HCT116 (cell line): ENCODE results near the gene EEF2KMT. TPM values are rescaled to one million over a fixed set of nuclear protein-coding genes. Genes with fewer than 3 reads are reported as not detected.

Source experiments
- ATAC-seq: fragments of 200-7000 bp; cut with Tn5 transposase; 2 replicates; pipeline ENCODE4 v1.9.1; 2020; ENCODE audit warnings: mild to moderate bottlenecking, moderate library complexity
- BruUV-seq: library from RNA; stranded (reverse); fragments of 400-500 nt; replicated peaks from 2 replicates; lab custom pipeline; 2021; lab: Mats Ljungman, UMichigan
- CTCF ChIA-PET: fragments of 300-600 bp; sonication (Branson Sonifier 250); formaldehyde crosslinking; loops from one replicate; lab custom pipeline; 2021; ENCODE audit warnings: antibody characterized with exemption; lab: Charles Lee
- POLR2A ChIA-PET: fragments of 300-600, 350-600 bp; sonication (Branson Sonifier 250); formaldehyde crosslinking; loops from one replicate; lab custom pipeline; 2021; ENCODE audit warnings: antibody characterized with exemption; lab: Charles Lee
- RAD21 ChIA-PET, 2 experiments: fragments of 300-600 bp; sonication (Branson Sonifier 250); formaldehyde crosslinking; loops; one replicate each; lab custom pipeline; 2023; ENCODE audit warnings: low total read pairs in 2 of 2; ENCODE audit not compliant: uncharacterized antibody in 2 of 2, unreplicated experiment in 2 of 2, low non-redundant PET in 1 of 2; lab: Charles Lee
- DNase-seq: peaks from one replicate; pipeline ENCODE4 v3.0.0-alpha.2; 2010; ENCODE audit warnings: low read depth, low spot score
- H2AFZ ChIP-seq: fragments of 200-600 bp; shearing (Covaris generic), sonication (generic); 2 replicates; pipeline ENCODE4 v1.6.1; 2017; ENCODE audit warnings: low read depth, mixed run types, mixed read lengths, antibody characterized with exemption, low read length; ENCODE audit not compliant: poor library complexity, severe bottlenecking
- H3K27ac ChIP-seq: 2 replicates; pipeline ENCODE4 v1.5.1; 2012; ENCODE audit warnings: low read depth, low read length
- H3K27me3 ChIP-seq: fragments of 200-600 bp; sonication (generic); 2 replicates; pipeline ENCODE4 v1.6.1; 2016; ENCODE audit warnings: mixed run types, low read length, mixed read lengths; ENCODE audit not compliant: insufficient read depth
- H3K36me3 ChIP-seq, 2 experiments: fragments of 200-500 bp in 1 of 2; fragments of 200-600 bp in 1 of 2; sonication (Bioruptor generic) in 1 of 2; sonication (generic) in 1 of 2; 2 replicates each; pipeline versions ENCODE4 v1.5.1 to v1.6.1; 2014 to 2016; ENCODE audit warnings: low read length in 2 of 2, inconsistent platforms in 1 of 2, mixed read lengths in 1 of 2, mixed run types in 1 of 2; ENCODE audit not compliant: insufficient read depth in 2 of 2, control insufficient read depth in 1 of 2
- H3K4me1 ChIP-seq, 2 experiments: fragments of 200-600 bp in 1 of 2; sonication (generic) in 1 of 2; 2 replicates each; pipeline versions ENCODE4 v1.5.1 to v1.6.1; 2012 to 2017; ENCODE audit warnings: low read length in 2 of 2, inconsistent platforms in 1 of 2, mild to moderate bottlenecking in 1 of 2, mixed read lengths in 1 of 2, mixed run types in 1 of 2, moderate library complexity in 1 of 2; ENCODE audit not compliant: insufficient read depth in 2 of 2, control insufficient read depth in 1 of 2
- H3K4me2 ChIP-seq: fragments of 200-600 bp; sonication (generic); 2 replicates; pipeline ENCODE4 v1.6.1; 2017; ENCODE audit warnings: mixed run types, low read length, mixed read lengths
- H3K4me3 ChIP-seq, 2 experiments: fragments of 200-600 bp in 1 of 2; sonication (generic) in 1 of 2; replicated peaks in 1 of 2; 2 replicates each; pipeline ENCODE4 v1.5.1; 2011 to 2016; ENCODE audit warnings: low read length in 2 of 2, control low read depth in 1 of 2, low read depth in 1 of 2, mild to moderate bottlenecking in 1 of 2, mixed read lengths in 1 of 2, mixed run types in 1 of 2
- H3K79me2 ChIP-seq: fragments of 200-600 bp; sonication (generic); 2 replicates; pipeline ENCODE4 v1.6.1; 2017; ENCODE audit warnings: mild to moderate bottlenecking, mixed run types, low read length, moderate library complexity, mixed read lengths; ENCODE audit not compliant: insufficient read depth
- H3K9ac ChIP-seq: fragments of 200-600 bp; sonication (generic); 2 replicates; pipeline ENCODE4 v1.6.1; 2016; ENCODE audit warnings: low read length, mixed read lengths
- H3K9me2 ChIP-seq: fragments of 200-600 bp; sonication (generic), shearing (Covaris generic); 2 replicates; pipeline ENCODE4 v1.6.1; 2017; ENCODE audit warnings: mixed run types, mild to moderate bottlenecking, moderate library complexity; ENCODE audit not compliant: insufficient read depth
- H3K9me3 ChIP-seq, 2 experiments: fragments of 200-500 bp in 1 of 2; fragments of 200-600 bp in 1 of 2; sonication (Bioruptor generic) in 1 of 2; sonication (generic) in 1 of 2; 2 replicates each; pipeline ENCODE4 v1.6.1; 2014 to 2017; ENCODE audit warnings: low read length in 2 of 2, mixed read lengths in 2 of 2, inconsistent platforms in 1 of 2, low read depth in 1 of 2, mild to moderate bottlenecking in 1 of 2, mixed run types in 1 of 2, moderate library complexity in 1 of 2; ENCODE audit not compliant: control insufficient read depth in 1 of 2, insufficient read depth in 1 of 2
- H4K20me1 ChIP-seq: fragments of 200-600 bp; sonication (generic), shearing (Covaris generic); 2 replicates; pipeline ENCODE4 v1.6.1; 2017; ENCODE audit warnings: mixed run types, mild to moderate bottlenecking, moderate library complexity; ENCODE audit not compliant: insufficient read depth
- CBX3 ChIP-seq: IDR thresholded peaks from 2 replicates; pipeline ENCODE4 v1.6.1; 2012; ENCODE audit warnings: low read depth
- CEBPB ChIP-seq: IDR thresholded peaks from 2 replicates; pipeline ENCODE4 v1.6.1; 2012; ENCODE audit warnings: low read depth
- EGR1 ChIP-seq: IDR thresholded peaks from 2 replicates; pipeline ENCODE4 v1.6.1; 2012; ENCODE audit warnings: low read depth
- FOSL1 ChIP-seq: IDR thresholded peaks from 2 replicates; pipeline ENCODE4 v1.6.1; 2012; ENCODE audit warnings: low read depth
- JUND ChIP-seq: IDR thresholded peaks from 2 replicates; pipeline ENCODE4 v1.6.1; 2012
- RAD21 ChIP-seq: IDR thresholded peaks from 2 replicates; pipeline ENCODE4 v1.6.1; 2012; ENCODE audit warnings: low read depth, mild to moderate bottlenecking
- SIN3A ChIP-seq: IDR thresholded peaks from 2 replicates; pipeline ENCODE4 v1.6.1; 2012; ENCODE audit warnings: low read depth
- SP1 ChIP-seq: IDR thresholded peaks from 2 replicates; pipeline ENCODE4 v1.6.1; 2012; ENCODE audit warnings: low read depth
- SRF ChIP-seq: IDR thresholded peaks from 2 replicates; pipeline ENCODE4 v1.6.1; 2012; ENCODE audit warnings: low read depth
- YY1 ChIP-seq: IDR thresholded peaks from 2 replicates; pipeline ENCODE4 v1.6.1; 2011; ENCODE audit warnings: low read length, low read depth, moderate library complexity, mild to moderate bottlenecking; ENCODE audit not compliant: insufficient replicate concordance; ENCODE audit errors: extremely low read depth
- ZNF274 ChIP-seq: fragments of 200-500 bp; sonication (Bioruptor generic); IDR thresholded peaks from 2 replicates; pipeline ENCODE4 v1.6.1; 2014; ENCODE audit warnings: mild to moderate bottlenecking, low read depth, low read length, inconsistent platforms
- intact Hi-C: fragments of 100-400 bp; cut with micrococcal nuclease; formaldehyde crosslinking; loops from 2 replicates; pipeline ENCODE4 v1.10.0; 2022
- total RNA-seq: library from RNA; stranded (reverse); gene quantifications from one replicate; pipeline ENCODE4 v1.2.1, GENCODE V29; 2021; ENCODE audit not compliant: unreplicated experiment
- TF ChIP-seq, protein P1 (sequence below): IDR thresholded peaks from 2 replicates; pipeline ENCODE4 v1.6.1; 2012
- TF ChIP-seq, protein P2 (sequence below): IDR thresholded peaks from 2 replicates; pipeline ENCODE4 v1.6.1; 2012
- TF ChIP-seq, protein P3 (sequence below), 3 experiments: fragments of 200-600 bp in 1 of 3; sonication (generic) in 1 of 3; IDR thresholded peaks in 2 of 3; conservative IDR thresholded peaks in 1 of 3; 2 replicates each; pipeline ENCODE4 v1.5.1; 2012 to 2017; ENCODE audit warnings: low read depth in 2 of 3, low read length in 2 of 3, antibody characterized with exemption in 1 of 3, borderline replicate concordance in 1 of 3, control low read depth in 1 of 3, mild to moderate bottlenecking in 1 of 3, mixed read lengths in 1 of 3, mixed run types in 1 of 3, moderate library complexity in 1 of 3; ENCODE audit not compliant: insufficient read depth in 1 of 3
- TF ChIP-seq, protein P4 (sequence below): IDR thresholded peaks from 2 replicates; pipeline ENCODE4 v1.6.1; 2011; ENCODE audit warnings: mild to moderate bottlenecking, low read length, moderate library complexity; ENCODE audit not compliant: insufficient replicate concordance; ENCODE audit errors: extremely low read depth

Gene EEF2KMT
- total RNA-seq, 1 experiment from 2014 or later, result 25.6 TPM

DNA sequence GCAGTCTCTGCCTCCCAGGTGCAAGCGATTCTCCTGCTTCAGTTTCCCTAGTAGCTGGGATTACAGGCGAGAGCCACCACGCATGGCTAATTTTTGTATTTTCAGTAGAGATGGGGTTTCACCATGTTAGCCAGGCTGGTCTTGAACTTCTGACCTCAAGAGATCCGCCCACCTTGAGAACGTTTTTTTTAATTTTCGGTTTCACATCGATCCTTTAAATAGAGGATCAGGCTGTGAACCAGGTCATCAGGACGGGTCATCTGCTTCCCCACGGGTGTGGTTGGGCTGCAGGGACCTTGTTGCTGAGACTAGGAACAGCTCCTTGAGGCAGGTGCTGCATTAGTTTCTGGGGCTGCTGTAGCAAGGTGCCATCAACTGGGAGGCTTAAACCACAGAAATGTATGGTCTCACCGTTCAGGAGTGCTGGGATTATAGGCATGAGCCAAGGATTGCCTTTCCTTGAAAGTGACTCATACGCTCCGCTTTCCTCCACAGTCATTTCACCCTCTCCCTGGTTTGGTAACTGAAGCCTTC is 55.9 kb downstream of the EEF2KMT start:
- Histone ChIP-seq H3K79me2 (no peaks in the 10 kb centered on the region), H3K27ac (peak overlapping the region; percentile 16; the same call in 1 of the 2 replicates), H3K36me3 (no peaks in the 10 kb centered on the region), H3K4me3 (peak overlapping the region in 1 of 2 experiments; percentile 26; a peak in 2 of 4 replicates), H3K27me3 (no peaks in the 10 kb centered on the region), H3K4me2 (peak overlapping the region; percentile 58), H4K20me1 (no peaks in the 10 kb centered on the region), H3K9me2 (no peaks in the 10 kb centered on the region), H3K9ac (peak overlapping the region; percentile 7), H3K4me1 (peaks cover 15 to 32% of the 10 kb centered on the region in 2 experiments), H3K9me3 (no peaks in the 10 kb centered on the region), H2AFZ (no peak overlapping the region)
- peak; percentile 32; the same call in 1 of the 2 replicates for TF ChIP-seq EGR1
- peak; percentile 30; the same call in 1 of the 2 replicates for TF ChIP-seq CBX3
- TF ChIP-seq YY1, result no peak
- TF ChIP-seq JUND, result peak; percentile 65; the same call in 1 of the 2 replicates
- TF ChIP-seq FOSL1, result peak; percentile 53; the same call in 1 of the 2 replicates
- TF ChIP-seq, protein P1, sequence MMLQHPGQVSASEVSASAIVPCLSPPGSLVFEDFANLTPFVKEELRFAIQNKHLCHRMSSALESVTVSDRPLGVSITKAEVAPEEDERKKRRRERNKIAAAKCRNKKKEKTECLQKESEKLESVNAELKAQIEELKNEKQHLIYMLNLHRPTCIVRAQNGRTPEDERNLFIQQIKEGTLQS, result no peak
- peak; percentile 43; the same call in 1 of the 2 replicates for TF ChIP-seq SP1
- TF ChIP-seq, protein P2, sequence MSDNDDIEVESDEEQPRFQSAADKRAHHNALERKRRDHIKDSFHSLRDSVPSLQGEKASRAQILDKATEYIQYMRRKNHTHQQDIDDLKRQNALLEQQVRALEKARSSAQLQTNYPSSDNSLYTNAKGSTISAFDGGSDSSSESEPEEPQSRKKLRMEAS, result peak; percentile 19
- no peak for TF ChIP-seq CEBPB
- ChIA-PET POLR2A (no interaction called here), RAD21 (no interaction called here), CTCF (no interaction called here)
- DNase-seq, result peak; percentile 58
- BruUV-seq, result no TSS peak
- intact Hi-C loops, result no loop called here
- ATAC-seq, result peak; percentile 83

DNA sequence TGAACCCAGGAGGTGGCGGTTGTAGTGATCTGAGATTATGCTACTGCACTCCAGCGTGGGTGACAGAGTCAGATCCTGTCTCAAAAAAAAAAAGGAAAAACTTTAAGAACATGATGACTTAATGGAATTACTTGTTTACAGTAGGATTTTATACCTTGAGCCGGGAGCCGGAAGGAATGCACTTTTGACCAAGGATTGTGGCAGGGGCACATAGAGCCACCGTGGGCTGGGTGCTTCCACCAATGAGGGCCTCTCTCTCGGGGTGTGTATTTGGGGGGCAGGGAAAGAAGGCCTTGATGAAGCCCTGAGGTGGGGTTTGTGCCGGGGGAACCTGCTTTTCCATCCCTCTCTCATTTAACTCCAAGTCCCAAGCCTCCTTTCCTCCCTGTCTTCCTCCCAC is 57.1 kb downstream of the EEF2KMT start:
- Histone ChIP-seq H3K4me1 (peaks cover 15 to 34% of the 10 kb centered on the region in 2 experiments), H3K27me3 (no peaks in the 10 kb centered on the region), H3K4me2 (no peak overlapping the region), H3K27ac (no peak overlapping the region), H3K9me2 (no peaks in the 10 kb centered on the region), H2AFZ (no peak overlapping the region), H3K79me2 (no peaks in the 10 kb centered on the region), H4K20me1 (no peaks in the 10 kb centered on the region), H3K9me3 (no peaks in the 10 kb centered on the region), H3K9ac (no peak overlapping the region), H3K4me3 (no peak overlapping the region), H3K36me3 (no peaks in the 10 kb centered on the region)
- intact Hi-C loops, result no loop called here
- DNase-seq (no peak), ATAC-seq (no peak)
- ChIA-PET RAD21 (no interaction called here), CTCF (no interaction called here), POLR2A (no interaction called here)
- BruUV-seq, result no TSS peak
- TF ChIP-seq, protein P3, sequence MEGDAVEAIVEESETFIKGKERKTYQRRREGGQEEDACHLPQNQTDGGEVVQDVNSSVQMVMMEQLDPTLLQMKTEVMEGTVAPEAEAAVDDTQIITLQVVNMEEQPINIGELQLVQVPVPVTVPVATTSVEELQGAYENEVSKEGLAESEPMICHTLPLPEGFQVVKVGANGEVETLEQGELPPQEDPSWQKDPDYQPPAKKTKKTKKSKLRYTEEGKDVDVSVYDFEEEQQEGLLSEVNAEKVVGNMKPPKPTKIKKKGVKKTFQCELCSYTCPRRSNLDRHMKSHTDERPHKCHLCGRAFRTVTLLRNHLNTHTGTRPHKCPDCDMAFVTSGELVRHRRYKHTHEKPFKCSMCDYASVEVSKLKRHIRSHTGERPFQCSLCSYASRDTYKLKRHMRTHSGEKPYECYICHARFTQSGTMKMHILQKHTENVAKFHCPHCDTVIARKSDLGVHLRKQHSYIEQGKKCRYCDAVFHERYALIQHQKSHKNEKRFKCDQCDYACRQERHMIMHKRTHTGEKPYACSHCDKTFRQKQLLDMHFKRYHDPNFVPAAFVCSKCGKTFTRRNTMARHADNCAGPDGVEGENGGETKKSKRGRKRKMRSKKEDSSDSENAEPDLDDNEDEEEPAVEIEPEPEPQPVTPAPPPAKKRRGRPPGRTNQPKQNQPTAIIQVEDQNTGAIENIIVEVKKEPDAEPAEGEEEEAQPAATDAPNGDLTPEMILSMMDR (IDR thresholded peaks at IDR 0.05 in 2 of 3, conservative IDR thresholded peaks at IDR 0.05 in 1 of 3; ENCODE audit: borderline replicate concordance in 1 of 3, insufficient read depth in 1 of 3, low read depth in 2 of 3, low read length in 2 of 3), result no peak
- TF ChIP-seq, protein P4, sequence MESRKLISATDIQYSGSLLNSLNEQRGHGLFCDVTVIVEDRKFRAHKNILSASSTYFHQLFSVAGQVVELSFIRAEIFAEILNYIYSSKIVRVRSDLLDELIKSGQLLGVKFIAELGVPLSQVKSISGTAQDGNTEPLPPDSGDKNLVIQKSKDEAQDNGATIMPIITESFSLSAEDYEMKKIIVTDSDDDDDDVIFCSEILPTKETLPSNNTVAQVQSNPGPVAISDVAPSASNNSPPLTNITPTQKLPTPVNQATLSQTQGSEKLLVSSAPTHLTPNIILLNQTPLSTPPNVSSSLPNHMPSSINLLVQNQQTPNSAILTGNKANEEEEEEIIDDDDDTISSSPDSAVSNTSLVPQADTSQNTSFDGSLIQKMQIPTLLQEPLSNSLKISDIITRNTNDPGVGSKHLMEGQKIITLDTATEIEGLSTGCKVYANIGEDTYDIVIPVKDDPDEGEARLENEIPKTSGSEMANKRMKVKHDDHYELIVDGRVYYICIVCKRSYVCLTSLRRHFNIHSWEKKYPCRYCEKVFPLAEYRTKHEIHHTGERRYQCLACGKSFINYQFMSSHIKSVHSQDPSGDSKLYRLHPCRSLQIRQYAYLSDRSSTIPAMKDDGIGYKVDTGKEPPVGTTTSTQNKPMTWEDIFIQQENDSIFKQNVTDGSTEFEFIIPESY, result no peak
- TF ChIP-seq SRF (no peak), CBX3 (no peak), ZNF274 (no peak), SP1 (no peak), FOSL1 (no peak), YY1 (no peak), RAD21 (no peak), SIN3A (no peak), JUND (no peak)
- TF ChIP-seq, protein P2, result no peak
